ENCODE measurements around the gene EYA2.
"Not testable (repeated sequence)": the region's sequence is repeated elsewhere in the genome, so short reads cannot be mapped to it uniquely, and the experiment has no call there.

EYA2 gene

GRCh38 chr20:47159166-47159565, 264.5 kb downstream of the EYA2 start:
- no peaks in the 10 kb centered on the region for H3K4me1 Mint-ChIP-seq (ENCODE audit: low read depth)
- peaks cover 3% of the 10 kb centered on the region for H3K27me3 Mint-ChIP-seq (ENCODE audit: low read depth)
- H3K9me3 Mint-ChIP-seq: no peaks in the 10 kb centered on the region
- H3K36me3 Mint-ChIP-seq (ENCODE audit: low read depth): no peaks in the 10 kb centered on the region
- H3K4me3 Mint-ChIP-seq: no peak overlapping the region
- no peak overlapping the region for H3K27ac Mint-ChIP-seq

- Mint-ChIP-seq H3K27ac (no peak overlapping the region), H3K9me3 (no peaks in the 10 kb centered on the region), H3K27me3 (ENCODE audit: low read depth) (peaks cover 3% of the 10 kb centered on the region), H3K36me3 (ENCODE audit: low read depth) (no peaks in the 10 kb centered on the region), H3K4me1 (ENCODE audit: low read depth) (no peaks in the 10 kb centered on the region), H3K4me3 (no peak overlapping the region)
Measured at GRCh38 chr20:47160240-47160639, 265.6 kb downstream of the EYA2 start.

GRCh38 chr20:47160992-47161391, 266.3 kb downstream of the EYA2 start:
- Mint-ChIP-seq H3K27ac (no peak overlapping the region), H3K4me3 (no peak overlapping the region), H3K27me3 (ENCODE audit: low read depth) (peaks cover 3% of the 10 kb centered on the region), H3K4me1 (ENCODE audit: low read depth) (no peaks in the 10 kb centered on the region), H3K36me3 (ENCODE audit: low read depth) (no peaks in the 10 kb centered on the region), H3K9me3 (no peaks in the 10 kb centered on the region)

- Mint-ChIP-seq H3K27ac (no peak overlapping the region), H3K27me3 (ENCODE audit: low read depth) (peaks cover 4% of the 10 kb centered on the region), H3K4me3 (no peak overlapping the region), H3K9me3 (no peaks in the 10 kb centered on the region), H3K36me3 (ENCODE audit: low read depth) (no peaks in the 10 kb centered on the region), H3K4me1 (ENCODE audit: low read depth) (no peaks in the 10 kb centered on the region)
Measured at GRCh38 chr20:47161411-47161810, 266.8 kb downstream of the EYA2 start.

- Mint-ChIP-seq H3K27me3 (ENCODE audit: low read depth) (peaks cover 3% of the 10 kb centered on the region), H3K9me3 (no peaks in the 10 kb centered on the region), H3K4me1 (ENCODE audit: low read depth) (no peaks in the 10 kb centered on the region), H3K36me3 (ENCODE audit: low read depth) (no peaks in the 10 kb centered on the region), H3K27ac (no peak overlapping the region), H3K4me3 (no peak overlapping the region)
Measured at GRCh38 chr20:47164140-47164539, 269.5 kb downstream of the EYA2 start.

GRCh38 chr20:47165376-47165865, 270.8 kb downstream of the EYA2 start:
- no peak overlapping the region for H3K27ac Mint-ChIP-seq
- H3K9me3 Mint-ChIP-seq: no peaks in the 10 kb centered on the region
- no peak overlapping the region for H3K4me3 Mint-ChIP-seq
- H3K4me1 Mint-ChIP-seq (ENCODE audit: low read depth): no peaks in the 10 kb centered on the region
- no peaks in the 10 kb centered on the region for H3K36me3 Mint-ChIP-seq (ENCODE audit: low read depth)
- H3K27me3 Mint-ChIP-seq (ENCODE audit: low read depth): peaks cover 3% of the 10 kb centered on the region

- Mint-ChIP-seq H3K36me3 (ENCODE audit: low read depth) (no peaks in the 10 kb centered on the region), H3K4me3 (no peak overlapping the region), H3K4me1 (ENCODE audit: low read depth) (no peaks in the 10 kb centered on the region), H3K27me3 (ENCODE audit: low read depth) (peaks cover 8% of the 10 kb centered on the region), H3K27ac (no peak overlapping the region), H3K9me3 (no peaks in the 10 kb centered on the region)
Measured at GRCh38 chr20:47167846-47168245, 273.2 kb downstream of the EYA2 start.

GRCh38 chr20:47172579-47172978, 277.9 kb downstream of the EYA2 start:
- H3K36me3 Mint-ChIP-seq (ENCODE audit: low read depth): no peaks in the 10 kb centered on the region

GRCh38 chr20:47173596-47174216, 279.1 kb downstream of the EYA2 start:
- no peaks in the 10 kb centered on the region for H3K36me3 Mint-ChIP-seq (ENCODE audit: low read depth)
- no peak overlapping the region for H3K27ac Mint-ChIP-seq
- no peaks in the 10 kb centered on the region for H3K9me3 Mint-ChIP-seq
- H3K4me3 Mint-ChIP-seq: no peak overlapping the region
- no peaks in the 10 kb centered on the region for H3K4me1 Mint-ChIP-seq (ENCODE audit: low read depth)
- H3K27me3 Mint-ChIP-seq (ENCODE audit: low read depth): peaks cover 6% of the 10 kb centered on the region

More at GRCh38 chr20:47172579-47172978, 277.9 kb downstream of the EYA2 start:
- Mint-ChIP-seq H3K4me1 (ENCODE audit: low read depth) (no peaks in the 10 kb centered on the region), H3K4me3 (no peak overlapping the region), H3K9me3 (no peaks in the 10 kb centered on the region), H3K27me3 (ENCODE audit: low read depth) (peaks cover 6% of the 10 kb centered on the region), H3K27ac (no peak overlapping the region)

GRCh38 chr20:47174456-47175243, 280.0 kb downstream of the EYA2 start:
- H3K36me3 Mint-ChIP-seq (ENCODE audit: low read depth): no peaks in the 10 kb centered on the region
- peaks cover 6% of the 10 kb centered on the region for H3K27me3 Mint-ChIP-seq (ENCODE audit: low read depth)
- H3K4me3 Mint-ChIP-seq: no peak overlapping the region
- no peaks in the 10 kb centered on the region for H3K4me1 Mint-ChIP-seq (ENCODE audit: low read depth)
- no peaks in the 10 kb centered on the region for H3K9me3 Mint-ChIP-seq
- H3K27ac Mint-ChIP-seq: no peak overlapping the region

GRCh38 chr20:47175493-47175892, 280.9 kb downstream of the EYA2 start:
- H3K27ac Mint-ChIP-seq: no peak overlapping the region
- no peaks in the 10 kb centered on the region for H3K36me3 Mint-ChIP-seq (ENCODE audit: low read depth)
- no peaks in the 10 kb centered on the region for H3K4me1 Mint-ChIP-seq (ENCODE audit: low read depth)
- H3K27me3 Mint-ChIP-seq (ENCODE audit: low read depth): peaks cover 6% of the 10 kb centered on the region
- no peak overlapping the region for H3K4me3 Mint-ChIP-seq
- H3K9me3 Mint-ChIP-seq: no peaks in the 10 kb centered on the region

- H3K4me1 Mint-ChIP-seq (ENCODE audit: low read depth); H3K36me3 Mint-ChIP-seq (ENCODE audit: low read depth); H3K27me3 Mint-ChIP-seq (ENCODE audit: low read depth); H3K4me3 Mint-ChIP-seq; H3K9me3 Mint-ChIP-seq; H3K27ac Mint-ChIP-seq: not testable (repeated sequence)
Measured at GRCh38 chr20:47176217-47176616, 281.6 kb downstream of the EYA2 start.

GRCh38 chr20:47178277-47178676, 283.6 kb downstream of the EYA2 start:
- Mint-ChIP-seq H3K4me1 (ENCODE audit: low read depth) (peaks cover 2% of the 10 kb centered on the region), H3K27me3 (ENCODE audit: low read depth) (no peaks in the 10 kb centered on the region)

GRCh38 chr20:47178851-47179250, 284.2 kb downstream of the EYA2 start:
- peaks cover 2% of the 10 kb centered on the region for H3K4me1 Mint-ChIP-seq (ENCODE audit: low read depth)

More at GRCh38 chr20:47178277-47178676, 283.6 kb downstream of the EYA2 start:
- H3K27ac Mint-ChIP-seq: no peak overlapping the region
- no peak overlapping the region for H3K4me3 Mint-ChIP-seq
- no peaks in the 10 kb centered on the region for H3K36me3 Mint-ChIP-seq (ENCODE audit: low read depth)
- peaks cover 4% of the 10 kb centered on the region for H3K9me3 Mint-ChIP-seq

GRCh38 chr20:47179267-47179666, 284.6 kb downstream of the EYA2 start:
- H3K27ac Mint-ChIP-seq: no peak overlapping the region
- no peak overlapping the region for H3K4me3 Mint-ChIP-seq
- H3K4me1 Mint-ChIP-seq (ENCODE audit: low read depth): peaks cover 2% of the 10 kb centered on the region
- no peaks in the 10 kb centered on the region for H3K36me3 Mint-ChIP-seq (ENCODE audit: low read depth)
- H3K9me3 Mint-ChIP-seq: peaks cover 4% of the 10 kb centered on the region
- no peaks in the 10 kb centered on the region for H3K27me3 Mint-ChIP-seq (ENCODE audit: low read depth)

More at GRCh38 chr20:47178851-47179250, 284.2 kb downstream of the EYA2 start:
- Mint-ChIP-seq H3K36me3 (ENCODE audit: low read depth) (no peaks in the 10 kb centered on the region), H3K27me3 (ENCODE audit: low read depth) (no peaks in the 10 kb centered on the region), H3K4me3 (no peak overlapping the region), H3K27ac (no peak overlapping the region), H3K9me3 (peaks cover 4% of the 10 kb centered on the region)

Data from T-helper 1 cell treated with Interleukin-12 subunit alpha and Interleukin-12 subunit beta and Interleukin-4 antibody, amounts not matched to agents 30 μg/mL and 1 μg/mL, for 36 hours (primary cell).